ENCODE results near the gene RFX4.

The RFX4 gene

GRCh38 chr12:106736051-106736957 is 153.5 kb downstream of the RFX4 start:
- no peak for DNase-seq

GRCh38 chr12:106739318-106739717 is 156.5 kb downstream of the RFX4 start:
- DNase-seq = no peak

- DNase-seq = peak; percentile 88
These were observed 157.2 kb downstream of the RFX4 start for GRCh38 chr12:106739815-106740530.

- no peak for DNase-seq
These were observed 158.0 kb downstream of the RFX4 start for GRCh38 chr12:106740818-106741217.

- no peak for DNase-seq
These were observed 158.4 kb downstream of the RFX4 start for GRCh38 chr12:106741247-106741646.

- DNase-seq = no peak
These were observed 160.6 kb downstream of the RFX4 start for GRCh38 chr12:106743270-106743988.

GRCh38 chr12:106744600-106744999 is 161.8 kb downstream of the RFX4 start:
- no peak for DNase-seq

GRCh38 chr12:106745181-106745745 is 162.5 kb downstream of the RFX4 start:
- no peak for DNase-seq

- DNase-seq = no peak
These were observed 165.2 kb downstream of the RFX4 start for GRCh38 chr12:106747973-106748436.

- DNase-seq = no peak
These were observed 167.7 kb downstream of the RFX4 start for GRCh38 chr12:106750524-106750923.

GRCh38 chr12:106753526-106753925 is 170.7 kb downstream of the RFX4 start:
- no peak for DNase-seq

- no peak for DNase-seq
These were observed 171.5 kb downstream of the RFX4 start for GRCh38 chr12:106754331-106754730.

GRCh38 chr12:106757623-106758348 is 175.0 kb downstream of the RFX4 start:
- DNase-seq = no peak

GRCh38 chr12:106758349-106759110 is 175.7 kb downstream of the RFX4 start:
- no peak for DNase-seq

- no peak for DNase-seq
These were observed 176.9 kb downstream of the RFX4 start for GRCh38 chr12:106759526-106760183.

- no peak for DNase-seq
These were observed 177.4 kb downstream of the RFX4 start for GRCh38 chr12:106760184-106760531.

GRCh38 chr12:106764220-106764619 is 181.4 kb downstream of the RFX4 start:
- no peak for DNase-seq

GRCh38 chr12:106764738-106765137 is 181.9 kb downstream of the RFX4 start:
- no peak for DNase-seq

- no peak for DNase-seq
These were observed 183.6 kb downstream of the RFX4 start for GRCh38 chr12:106766393-106766826.

- DNase-seq = no peak
These were observed 184.4 kb downstream of the RFX4 start for GRCh38 chr12:106767206-106767605.
